SK-N-SH treated with all-trans-retinoic acid at 6 μM for 48 hours (cell line): ENCODE measurements around the gene TAS2R1.

Experiments used
- TOX ChIP-seq: fragments of 250-450 bp; sonication (Bioruptor Pico); IDR thresholded peaks from 2 replicates; pipeline ENCODE4 v1.8.0; 2021; ENCODE audit warnings: mild to moderate bottlenecking, moderate library complexity, borderline replicate concordance
- TF ChIP-seq, protein P1 (sequence below): fragments of 250-450 bp; sonication (Bioruptor Pico); IDR thresholded peaks from 2 replicates; pipeline ENCODE4 v1.5.1; 2020; ENCODE audit warnings: low read depth, mild to moderate bottlenecking, moderate library complexity

DNA sequence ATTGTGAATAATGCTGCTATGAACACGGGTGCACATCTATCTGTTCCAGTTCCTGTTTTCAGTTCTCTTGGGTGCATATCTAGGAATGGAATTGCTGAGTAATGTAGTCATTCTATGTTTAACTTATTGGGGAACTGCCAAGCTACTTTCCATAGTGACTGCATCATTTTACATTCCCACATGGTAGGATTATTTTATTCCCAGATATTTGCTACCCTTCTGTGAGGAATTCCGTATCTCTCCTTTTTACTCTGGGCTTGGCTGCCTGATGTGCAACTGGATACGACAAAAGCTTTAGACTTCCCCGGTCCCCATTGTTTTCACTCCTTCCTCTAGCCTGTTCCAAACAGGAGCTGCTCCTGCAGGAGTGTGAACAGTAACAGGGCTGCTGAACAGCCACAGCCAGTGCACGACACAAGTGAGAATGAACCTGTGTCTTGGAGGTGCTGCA, 7.2 kb downstream of the TAS2R1 start:
- no peak for TF ChIP-seq TOX
- TF ChIP-seq, protein P1, sequence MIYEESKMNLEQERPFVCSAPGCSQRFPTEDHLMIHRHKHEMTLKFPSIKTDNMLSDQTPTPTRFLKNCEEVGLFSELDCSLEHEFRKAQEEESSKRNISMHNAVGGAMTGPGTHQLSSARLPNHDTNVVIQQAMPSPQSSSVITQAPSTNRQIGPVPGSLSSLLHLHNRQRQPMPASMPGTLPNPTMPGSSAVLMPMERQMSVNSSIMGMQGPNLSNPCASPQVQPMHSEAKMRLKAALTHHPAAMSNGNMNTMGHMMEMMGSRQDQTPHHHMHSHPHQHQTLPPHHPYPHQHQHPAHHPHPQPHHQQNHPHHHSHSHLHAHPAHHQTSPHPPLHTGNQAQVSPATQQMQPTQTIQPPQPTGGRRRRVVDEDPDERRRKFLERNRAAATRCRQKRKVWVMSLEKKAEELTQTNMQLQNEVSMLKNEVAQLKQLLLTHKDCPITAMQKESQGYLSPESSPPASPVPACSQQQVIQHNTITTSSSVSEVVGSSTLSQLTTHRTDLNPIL (CRISPR knock-in tag): peak; percentile 87
